Mesothelial cell of epicardium (in vitro differentiated cells): ENCODE data around the gene TOB1. TPM values are rescaled to one million over a fixed set of nuclear protein-coding genes. Genes with fewer than 3 reads are reported as not detected.

Experiments
- DNase-seq, 2 experiments: peaks; one replicate each; pipeline ENCODE4 v3.0.0; 2021; ENCODE audit warnings: low spot score in 2 of 2; ENCODE audit not compliant: unreplicated experiment in 2 of 2
- H3K27ac Mint-ChIP-seq: 2 replicates; pipeline ENCODE4 v1.8.0; 2021; ENCODE audit warnings: mixed read lengths
- H3K27me3 Mint-ChIP-seq: 2 replicates; pipeline ENCODE4 v1.8.0; 2021; ENCODE audit warnings: low read depth, mixed read lengths
- H3K36me3 Mint-ChIP-seq: 2 replicates; pipeline ENCODE4 v1.8.0; 2021; ENCODE audit warnings: mixed read lengths
- H3K4me1 Mint-ChIP-seq: 2 replicates; pipeline ENCODE4 v1.8.0; 2021; ENCODE audit warnings: mixed read lengths
- H3K4me3 Mint-ChIP-seq: 2 replicates; pipeline ENCODE4 v1.8.0; 2021; ENCODE audit warnings: mild to moderate bottlenecking, moderate library complexity, mixed read lengths
- H3K9me3 Mint-ChIP-seq: 2 replicates; pipeline ENCODE4 v1.8.0; 2021; ENCODE audit warnings: mixed read lengths
- CTCF ChIP-seq: fragments of 200-600 bp; sonication (generic); IDR thresholded peaks from one replicate; pipeline ENCODE4 v1.5.0; 2021; ENCODE audit warnings: antibody characterized with exemption; ENCODE audit not compliant: unreplicated experiment
- total RNA-seq: library from RNA; stranded (reverse); gene quantifications from 3 replicates; pipeline ENCODE4 v1.2.1, GENCODE V29; 2021

The TOB1 gene
- total RNA-seq, 1 donor from 2014 or later, result 29.4 TPM

GRCh38 chr17:50822550-50822949, 43.6 kb downstream of the TOB1 start:
- H3K9me3 Mint-ChIP-seq, result peaks cover 15% of the 10 kb centered on the region
- peaks cover 5% of the 10 kb centered on the region for H3K4me1 Mint-ChIP-seq
- peaks cover 2% of the 10 kb centered on the region for H3K27me3 Mint-ChIP-seq
- no peak overlapping the region for H3K27ac Mint-ChIP-seq
- DNase-seq, result no peak
- no peaks in the 10 kb centered on the region for H3K36me3 Mint-ChIP-seq
- no peak for TF ChIP-seq CTCF
- no peak overlapping the region for H3K4me3 Mint-ChIP-seq

- Mint-ChIP-seq H3K4me3 (no peak overlapping the region), H3K9me3 (peaks cover 15% of the 10 kb centered on the region), H3K27ac (no peak overlapping the region), H3K27me3 (no peaks in the 10 kb centered on the region), H3K36me3 (no peaks in the 10 kb centered on the region), H3K4me1 (peaks cover 7% of the 10 kb centered on the region)
- no peak for TF ChIP-seq CTCF
- no peak for DNase-seq
Measured at GRCh38 chr17:50820651-50821050, 45.5 kb downstream of the TOB1 start.

GRCh38 chr17:50818921-50819657, 47.1 kb downstream of the TOB1 start:
- Mint-ChIP-seq H3K27ac (no peak overlapping the region), H3K36me3 (no peaks in the 10 kb centered on the region), H3K4me3 (no peak overlapping the region), H3K9me3 (peaks cover 16% of the 10 kb centered on the region), H3K4me1 (peaks cover 7% of the 10 kb centered on the region), H3K27me3 (no peaks in the 10 kb centered on the region)
- no peak for TF ChIP-seq CTCF
- no peak for DNase-seq

GRCh38 chr17:50818261-50818660, 47.9 kb downstream of the TOB1 start:
- DNase-seq, result no peak
- no peak for TF ChIP-seq CTCF
- Mint-ChIP-seq H3K9me3 (peaks cover 17% of the 10 kb centered on the region), H3K36me3 (no peaks in the 10 kb centered on the region), H3K4me3 (no peak overlapping the region), H3K27ac (no peak overlapping the region), H3K27me3 (no peaks in the 10 kb centered on the region), H3K4me1 (peaks cover 7% of the 10 kb centered on the region)

- Mint-ChIP-seq H3K27me3 (no peaks in the 10 kb centered on the region), H3K36me3 (no peaks in the 10 kb centered on the region), H3K4me3 (no peak overlapping the region), H3K9me3 (peaks cover 12% of the 10 kb centered on the region), H3K27ac (no peak overlapping the region), H3K4me1 (peaks cover 7% of the 10 kb centered on the region)
- no peak for TF ChIP-seq CTCF
- no peak for DNase-seq
Measured at GRCh38 chr17:50817838-50818237, 48.3 kb downstream of the TOB1 start.
